NOMO-1 treated with DMSO at 0.1 percent for 48 hours (cell line): ENCODE data around the gene RMND5B.
"Not testable (repeated sequence)": the region's sequence is repeated elsewhere in the genome, so short reads cannot be mapped to it uniquely, and the experiment has no call there.

ENCODE experiments used
- DNase-seq: peaks from one replicate; lab custom pipeline; 2025; ENCODE audit not compliant: unreplicated experiment; lab: John Stamatoyannopoulos, UW

RMND5B gene

DNA sequence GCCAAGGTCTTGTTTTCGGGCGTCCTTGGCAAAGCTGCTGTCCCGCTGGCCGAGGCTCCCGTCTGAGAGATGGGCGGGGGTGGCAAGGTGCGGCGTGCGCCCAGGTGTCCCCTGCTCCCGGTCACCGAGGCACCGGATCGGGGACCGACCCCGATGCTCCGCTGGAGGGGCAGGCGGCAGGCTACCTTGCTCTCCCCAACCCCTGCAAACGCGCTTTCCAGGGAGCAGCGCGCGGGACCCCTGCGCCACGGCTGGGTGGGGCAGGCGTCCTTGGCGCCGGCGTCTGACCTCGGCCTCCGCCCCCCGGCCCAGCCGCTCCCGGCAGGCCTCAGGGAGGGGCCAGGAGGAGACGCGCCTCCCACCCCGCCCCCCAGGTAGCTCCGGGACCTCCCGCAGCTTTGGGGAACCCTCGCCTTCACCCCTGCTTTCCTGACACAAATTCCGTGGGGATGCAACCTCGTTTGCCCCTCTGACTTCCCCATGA, 16.9 kb upstream of the RMND5B start:
- no peak for DNase-seq

DNA sequence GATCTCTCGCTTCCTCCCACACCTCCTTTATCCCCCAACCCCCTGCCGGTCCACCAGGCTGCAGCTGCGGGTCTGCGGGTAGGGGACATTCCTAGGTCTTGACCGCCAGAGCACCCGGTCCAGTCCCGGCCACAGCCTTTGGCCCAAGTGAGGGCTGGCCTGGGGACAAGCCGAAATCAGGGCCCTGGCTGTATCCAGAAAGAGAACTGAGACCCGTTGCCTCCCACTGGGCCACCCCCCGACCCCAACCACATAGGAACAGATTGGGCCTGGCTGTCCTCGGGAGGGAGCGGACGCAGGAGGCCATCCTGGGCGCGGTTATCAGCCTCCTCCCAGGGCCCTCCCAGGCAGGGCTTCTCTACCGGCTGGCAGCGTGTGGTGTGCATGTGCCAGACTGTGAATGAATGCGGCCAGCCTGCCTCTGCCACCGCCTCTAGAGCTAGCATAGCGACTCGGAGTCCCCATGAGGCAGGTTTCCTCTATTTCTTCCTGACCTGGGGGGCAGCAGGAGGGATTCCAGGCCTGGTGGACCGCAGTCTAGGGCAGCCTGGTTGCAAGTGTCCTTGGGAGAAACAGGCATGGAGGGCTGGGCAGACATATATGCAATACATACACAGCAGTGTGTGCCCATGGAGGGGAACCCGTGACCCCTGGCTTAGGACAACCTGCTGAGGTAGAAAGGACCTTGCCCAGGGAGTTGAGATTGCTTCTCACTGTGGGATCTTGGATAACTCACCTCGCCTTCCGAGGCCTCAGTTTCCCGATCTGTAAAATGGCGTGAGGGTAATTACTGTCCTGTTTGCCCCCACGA, 16.3 kb upstream of the RMND5B start:
- no peak for DNase-seq

DNA sequence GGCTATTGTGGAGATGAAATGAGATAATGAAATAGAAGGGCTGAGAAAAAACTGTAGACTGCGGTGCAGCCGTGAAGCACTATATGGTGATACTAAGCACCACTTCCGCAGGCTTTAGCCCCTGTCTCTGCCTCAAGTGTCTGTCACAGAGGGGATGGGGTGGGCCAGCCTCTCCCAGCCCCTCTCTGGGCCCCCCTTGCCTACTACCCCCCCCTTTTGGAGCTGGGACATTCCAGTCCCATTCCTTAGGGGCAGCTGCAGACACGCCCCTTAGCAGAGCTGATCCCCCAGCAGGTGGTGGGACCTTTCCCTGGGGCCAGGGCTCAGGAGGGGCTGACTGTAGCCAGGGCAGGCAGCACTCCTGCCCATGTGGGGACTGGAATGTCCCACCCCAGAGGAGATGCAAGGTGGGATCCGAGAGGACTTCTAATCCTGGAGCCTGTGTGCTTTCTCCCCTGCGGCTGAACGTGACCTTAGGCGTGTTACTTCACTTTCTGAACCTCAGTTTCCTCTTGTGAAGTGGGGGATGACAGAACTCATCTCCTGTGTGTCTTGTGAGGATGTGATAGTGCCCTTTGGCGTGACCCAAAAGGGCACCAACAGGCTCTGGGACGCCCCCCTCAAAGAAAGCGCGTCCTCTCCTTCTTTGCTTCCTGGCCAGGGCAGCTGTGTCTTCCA, 15.5 kb upstream of the RMND5B start:
- no peak for DNase-seq

DNA sequence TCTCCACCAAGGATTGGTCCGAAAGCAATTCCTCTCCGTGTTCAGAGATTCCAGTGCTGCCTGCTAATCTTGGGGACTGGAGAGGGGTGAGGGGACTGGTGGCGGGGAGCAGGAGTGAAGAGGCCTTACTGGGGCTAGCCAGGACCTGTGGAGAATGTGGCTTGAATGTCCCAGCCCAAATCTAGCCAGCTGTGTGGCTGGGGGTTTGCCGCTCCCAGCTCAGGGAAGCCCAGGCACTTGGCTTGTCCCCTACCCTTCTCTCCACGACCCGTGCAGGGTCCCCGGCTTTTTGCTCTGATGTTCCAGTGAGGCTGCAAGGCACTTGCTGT, 15.0 kb upstream of the RMND5B start:
- DNase-seq: no peak

DNA sequence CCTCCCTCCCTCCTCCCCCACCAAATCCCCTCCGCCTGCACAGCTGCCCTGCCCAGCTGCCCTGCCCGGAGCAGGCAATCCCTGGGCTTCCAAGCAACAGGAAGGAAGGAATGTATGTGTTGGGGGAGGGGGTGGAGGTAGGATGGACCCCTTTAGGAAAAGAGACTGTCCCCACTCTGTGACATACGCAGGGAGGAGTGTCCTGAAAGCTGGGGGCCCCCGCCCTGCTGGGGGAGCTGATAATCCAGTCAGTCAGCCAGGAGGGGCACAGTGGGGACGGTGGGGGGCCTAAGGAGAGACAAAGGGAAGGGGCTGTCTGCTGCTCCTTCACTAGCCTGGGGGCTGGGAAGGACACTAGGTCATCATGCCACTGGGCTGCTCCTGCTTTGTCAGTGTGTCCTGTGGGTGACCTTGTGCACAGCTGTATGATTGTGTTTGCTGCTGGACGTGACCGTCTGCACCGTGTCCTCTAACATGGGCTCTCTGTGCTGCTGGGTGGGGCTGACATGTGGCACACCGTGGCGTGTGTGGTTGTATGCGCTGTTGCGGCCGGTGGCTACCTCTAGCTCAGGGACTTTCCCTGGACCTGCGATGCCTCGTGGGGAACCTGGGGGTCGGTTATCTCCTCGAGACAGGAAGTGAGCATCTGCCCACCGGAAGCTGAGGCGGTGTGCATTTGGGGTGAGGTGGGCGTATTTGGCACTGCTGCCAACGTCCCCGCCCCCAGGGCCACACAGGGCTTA, 14.5 kb upstream of the RMND5B start:
- peak; percentile 6 for DNase-seq

DNA sequence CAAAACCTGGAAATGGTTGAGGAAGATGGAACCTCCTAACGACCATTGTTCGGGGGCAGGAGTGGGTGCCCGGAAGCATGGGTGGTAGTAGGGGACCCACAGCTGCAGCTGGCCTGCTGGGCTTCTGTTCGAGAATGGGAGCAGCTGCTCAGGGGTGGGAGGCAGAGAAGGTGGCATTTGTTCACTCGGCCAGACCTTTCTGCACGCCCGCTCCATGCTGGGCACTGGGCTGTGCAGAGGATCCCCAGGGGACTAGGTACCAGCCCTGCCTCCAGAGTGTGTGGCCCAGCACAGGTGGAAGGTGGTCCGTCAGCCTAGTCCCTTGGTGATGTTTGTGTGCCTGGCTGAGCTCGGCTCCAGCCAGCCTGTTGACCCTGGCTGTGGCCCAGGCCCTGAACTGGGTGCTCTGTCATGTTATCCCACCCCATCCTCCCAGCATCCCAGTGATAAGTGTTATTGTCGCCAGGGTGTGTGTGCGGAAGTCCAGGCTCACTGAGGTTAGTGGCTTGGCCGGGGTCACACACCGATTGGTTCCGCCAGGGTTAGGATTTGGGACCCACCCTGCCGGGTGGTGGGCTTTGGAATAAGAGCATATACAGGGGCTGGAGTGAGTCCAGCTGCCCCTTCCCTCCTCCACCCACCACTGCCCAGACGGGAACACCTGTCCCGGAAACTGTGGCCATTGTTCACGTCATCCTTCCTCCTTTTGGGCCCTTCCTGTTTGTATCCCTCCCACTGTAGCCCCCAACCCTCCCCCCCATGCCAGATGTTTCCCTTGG, 12.7 kb upstream of the RMND5B start:
- no peak for DNase-seq

DNA sequence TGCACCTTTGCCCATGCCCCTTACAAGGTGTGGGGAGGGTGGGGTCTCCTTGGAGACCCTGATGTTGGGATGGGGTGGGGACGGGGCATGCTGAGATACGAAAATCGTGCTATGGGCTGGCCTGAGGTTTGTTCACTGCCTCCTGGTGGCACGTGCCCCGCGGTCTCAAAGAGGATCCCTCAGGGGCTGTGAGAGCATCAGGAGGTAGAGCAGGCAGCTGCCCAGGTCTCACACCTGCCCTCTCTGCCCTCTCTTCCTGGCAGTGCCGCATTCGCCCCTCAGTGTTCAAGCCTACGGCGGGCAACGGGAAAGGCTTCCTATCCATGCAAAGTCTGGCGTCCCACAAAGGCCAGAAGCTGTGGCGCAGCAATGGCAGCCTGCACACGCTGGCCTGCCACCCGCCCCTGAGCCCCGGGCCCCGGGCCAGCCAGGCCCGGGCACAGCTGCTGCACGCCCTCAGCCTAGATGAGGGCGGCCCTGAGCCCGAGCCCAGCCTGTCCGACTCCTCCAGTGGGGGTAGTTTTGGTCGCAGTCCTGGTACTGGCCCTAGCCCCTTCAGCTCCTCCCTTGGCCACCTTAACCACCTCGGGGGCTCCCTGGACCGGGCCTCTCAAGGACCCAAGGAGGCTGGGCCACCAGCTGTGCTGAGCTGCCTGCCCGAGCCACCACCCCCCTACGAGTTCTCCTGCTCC, 10.8 kb upstream of the RMND5B start:
- DNase-seq: no peak

DNA sequence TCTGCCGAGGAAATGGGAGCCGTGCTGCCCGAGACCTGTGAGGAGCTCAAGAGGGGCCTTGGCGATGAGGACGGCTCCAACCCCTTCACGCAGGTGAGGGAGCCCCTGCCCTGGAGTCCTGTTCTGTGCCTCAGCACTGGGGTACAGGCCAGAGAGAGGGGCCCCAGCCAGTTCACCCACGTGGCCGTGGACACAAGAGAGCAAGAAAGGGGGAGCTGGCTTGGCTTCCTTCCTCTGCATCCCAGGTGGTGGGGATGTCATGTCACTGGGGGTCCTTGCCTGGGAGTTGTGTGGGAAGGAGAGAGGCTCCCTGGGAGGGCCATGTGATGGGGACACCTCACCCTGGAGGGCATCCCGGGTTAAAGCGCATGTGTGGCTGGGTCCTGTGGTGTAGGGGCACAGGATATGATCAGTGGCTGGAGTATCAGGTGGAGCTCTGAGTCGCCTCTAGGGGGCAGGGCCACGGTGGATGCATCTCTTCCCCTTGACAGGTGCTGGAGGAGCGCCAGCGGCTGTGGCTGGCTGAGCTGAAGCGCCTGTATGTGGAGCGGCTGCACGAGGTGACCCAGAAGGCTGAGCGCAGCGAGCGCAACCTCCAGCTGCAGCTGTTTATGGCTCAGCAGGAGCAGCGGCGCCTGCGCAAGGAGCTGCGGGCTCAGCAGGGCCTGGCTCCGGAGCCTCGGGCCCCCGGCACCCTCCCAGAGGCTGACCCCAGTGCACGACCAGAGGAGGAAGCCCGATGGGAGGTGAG, 10.0 kb upstream of the RMND5B start:
- DNase-seq: peak; percentile 60

DNA sequence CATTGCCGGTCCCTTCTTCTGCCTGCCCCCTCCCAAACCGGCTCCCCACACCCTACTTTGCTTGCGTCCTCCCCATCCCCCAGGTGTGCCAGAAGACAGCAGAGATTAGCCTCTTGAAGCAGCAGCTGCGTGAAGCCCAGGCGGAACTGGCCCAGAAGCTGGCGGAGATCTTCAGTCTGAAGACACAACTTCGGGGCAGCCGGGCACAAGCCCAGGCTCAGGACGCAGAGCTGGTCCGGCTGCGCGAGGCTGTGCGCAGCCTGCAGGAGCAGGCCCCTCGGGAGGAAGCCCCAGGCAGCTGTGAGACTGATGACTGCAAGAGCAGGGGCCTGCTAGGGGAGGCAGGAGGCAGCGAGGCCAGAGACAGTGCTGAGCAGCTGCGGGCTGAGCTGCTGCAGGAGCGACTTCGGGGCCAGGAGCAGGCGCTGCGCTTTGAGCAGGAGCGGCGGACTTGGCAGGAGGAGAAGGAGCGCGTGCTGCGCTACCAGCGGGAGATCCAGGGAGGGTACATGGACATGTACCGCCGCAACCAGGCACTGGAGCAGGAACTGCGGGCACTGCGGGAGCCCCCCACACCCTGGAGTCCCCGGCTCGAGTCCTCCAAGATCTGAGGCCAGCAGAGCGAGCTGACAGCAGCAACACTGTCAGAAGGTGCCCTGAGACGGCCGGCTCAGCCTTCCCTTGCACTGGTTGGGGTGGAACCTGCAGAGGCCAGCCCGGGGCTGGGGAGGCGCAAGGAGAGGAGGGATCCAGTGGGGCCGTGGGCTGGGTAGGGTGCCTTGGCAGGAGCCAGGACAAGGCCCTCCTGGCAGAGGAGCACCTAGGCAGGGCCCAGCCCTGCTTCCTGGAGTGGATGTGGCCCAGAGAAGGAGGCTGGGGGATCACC, 9.2 kb upstream of the RMND5B start:
- no peak for DNase-seq

DNA sequence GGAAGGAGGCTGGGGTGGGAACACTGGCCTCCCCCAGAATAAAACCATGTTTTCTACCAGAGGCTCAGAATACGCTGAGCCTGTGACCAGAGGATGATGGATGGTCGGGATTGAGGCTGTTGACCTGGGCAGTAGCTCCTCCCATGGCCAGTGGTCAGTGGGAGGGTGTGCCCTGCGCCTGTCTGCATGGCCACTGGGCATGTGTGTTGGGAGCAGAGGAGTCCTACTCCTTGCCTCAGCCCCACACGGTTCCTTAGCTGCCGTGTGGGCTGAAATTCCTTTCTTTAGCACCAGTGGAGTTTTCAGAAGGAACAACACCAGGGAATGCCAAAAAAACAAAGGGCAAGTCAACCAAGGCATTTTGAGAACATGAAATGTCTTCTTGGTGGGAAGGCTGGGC, 8.5 kb upstream of the RMND5B start:
- no peak for DNase-seq

DNA sequence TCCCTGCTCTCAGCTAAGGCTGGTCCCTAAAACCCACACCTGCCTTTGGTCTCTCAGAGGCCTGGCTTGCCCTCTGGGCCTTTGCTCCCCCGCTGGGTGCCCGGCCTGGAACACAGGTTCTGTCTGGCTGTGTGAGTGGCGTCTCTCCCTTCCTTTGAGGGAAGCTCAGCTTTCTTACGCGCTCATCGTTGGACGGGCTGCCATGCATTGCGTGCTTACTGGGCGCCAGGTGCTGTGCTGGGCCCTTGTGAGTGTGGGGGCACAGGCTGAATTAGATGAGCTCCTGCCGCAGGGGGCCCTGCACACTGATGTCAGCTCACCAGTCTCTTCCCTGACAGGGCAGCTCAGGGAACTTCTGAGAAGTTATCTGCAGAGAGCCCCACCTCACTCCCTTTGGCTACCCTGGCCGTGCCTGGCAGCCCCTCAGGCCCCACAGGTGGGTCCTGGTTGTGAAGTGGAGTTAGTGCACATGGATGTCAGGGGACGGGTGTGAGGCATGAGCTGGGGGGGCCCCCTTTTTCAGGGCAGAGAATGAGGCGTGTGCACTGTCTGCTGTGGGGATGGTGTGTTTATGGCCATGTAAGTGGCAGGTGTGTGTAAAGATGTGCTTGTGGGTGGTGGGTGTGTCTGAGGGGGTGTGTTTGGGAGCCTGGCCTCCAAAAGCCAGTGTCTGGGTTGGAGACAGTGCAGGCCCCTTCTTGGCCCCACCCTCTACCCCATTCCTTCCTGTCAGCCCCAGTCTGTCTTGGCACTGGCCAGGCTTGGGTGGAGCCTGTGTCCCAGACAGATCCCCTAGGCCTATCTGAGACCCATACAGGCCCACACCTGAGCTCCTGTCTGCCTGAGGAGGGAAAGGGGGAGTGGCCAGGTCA, 7.5 kb upstream of the RMND5B start:
- no peak for DNase-seq

DNA sequence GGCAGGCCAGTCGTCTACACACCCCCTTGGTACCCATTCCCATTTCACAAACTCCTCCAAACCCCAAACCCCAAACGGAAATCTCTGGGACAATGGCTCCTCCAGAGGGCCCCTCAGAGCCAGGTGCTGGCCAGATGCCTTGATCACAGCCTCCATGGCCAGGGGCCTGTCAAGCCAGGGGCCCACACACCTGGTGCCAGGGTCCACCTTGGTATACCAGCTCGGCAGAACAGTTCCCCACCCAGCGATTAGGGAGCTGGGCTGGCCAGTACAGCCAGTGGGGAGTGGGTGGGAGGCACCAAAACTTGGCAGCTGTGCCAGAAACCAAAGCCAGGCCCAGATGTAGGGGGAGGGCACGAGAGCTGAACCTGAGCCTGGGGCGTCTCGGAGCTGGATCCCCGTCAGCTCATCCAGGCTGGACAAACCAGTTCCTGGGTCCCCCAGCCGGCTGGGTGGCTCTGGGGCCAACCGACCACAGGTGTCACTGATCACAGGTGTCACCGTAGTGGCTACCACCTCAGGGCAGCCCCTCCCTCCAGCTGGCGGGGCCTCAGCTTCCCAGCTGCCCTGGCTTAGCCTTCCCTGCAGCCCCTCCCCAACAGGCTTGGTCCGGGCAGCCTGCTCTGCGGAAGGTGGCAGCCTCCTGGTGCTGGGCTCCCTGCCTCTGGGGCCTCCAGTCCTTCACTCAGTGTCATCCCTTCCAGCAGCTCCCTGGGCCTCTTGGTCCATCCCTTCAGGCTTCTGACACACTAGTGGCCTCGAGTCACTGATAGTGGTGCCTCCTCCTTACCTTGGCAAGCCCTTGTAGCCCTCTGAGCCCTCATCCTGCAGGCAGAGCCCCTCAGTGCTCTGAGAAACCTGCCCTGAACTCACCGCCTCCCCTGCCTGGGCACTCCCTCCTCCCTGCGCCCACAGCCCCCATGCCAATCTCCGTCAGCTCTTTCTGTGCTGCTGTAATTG, 6.6 kb upstream of the RMND5B start:
- DNase-seq: no peak

DNA sequence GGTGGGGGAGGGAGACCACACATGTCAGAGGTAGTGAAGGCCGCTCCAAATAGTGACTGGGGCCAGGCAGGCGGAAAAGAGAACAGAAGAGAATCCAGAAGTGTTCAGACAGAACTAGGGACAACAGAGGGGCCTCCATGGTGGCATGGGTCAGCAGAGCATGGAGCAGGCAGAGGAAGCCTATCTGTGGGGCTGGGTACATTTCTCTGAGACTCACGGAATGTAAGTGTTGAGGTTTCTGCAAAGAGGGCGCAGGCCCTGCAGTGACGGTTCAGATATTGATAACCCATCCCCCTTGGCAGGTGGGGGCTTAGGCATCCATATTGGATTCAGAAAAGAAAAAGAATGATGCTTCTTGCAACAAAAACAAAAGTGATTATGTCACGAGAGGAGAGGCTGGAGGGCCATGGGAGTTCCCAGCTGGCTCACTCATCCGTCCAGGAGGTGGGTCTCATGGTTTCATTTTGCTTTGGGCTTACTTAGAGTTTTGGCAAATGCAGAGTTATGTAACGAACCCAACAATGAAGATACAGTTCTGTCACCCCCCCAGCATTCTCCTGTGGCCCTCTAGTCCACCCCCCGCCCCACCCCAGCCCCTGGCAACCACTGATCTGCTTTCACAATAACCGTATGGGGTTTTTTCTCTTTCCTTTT, 5.4 kb upstream of the RMND5B start:
- no peak for DNase-seq

DNA sequence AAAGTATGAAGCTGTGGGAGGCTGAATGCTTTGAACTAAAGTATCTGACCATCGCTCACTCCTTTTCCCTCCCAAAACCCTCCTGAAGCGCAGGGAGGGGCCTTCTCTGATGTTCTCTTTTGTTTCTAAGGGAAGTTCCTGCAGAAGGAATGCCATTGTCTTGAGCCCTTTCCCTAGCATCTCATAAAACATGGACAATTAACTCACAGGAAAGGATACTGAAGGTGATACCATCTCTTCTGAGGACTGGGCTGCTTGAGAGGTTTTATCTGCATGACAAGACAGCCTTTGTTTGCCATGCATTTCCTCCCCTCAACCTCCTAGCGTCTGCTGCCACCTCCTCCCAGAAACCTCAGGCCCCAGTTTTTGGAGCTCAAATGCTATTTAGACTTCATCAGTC, 4.3 kb upstream of the RMND5B start:
- DNase-seq: no peak

DNA sequence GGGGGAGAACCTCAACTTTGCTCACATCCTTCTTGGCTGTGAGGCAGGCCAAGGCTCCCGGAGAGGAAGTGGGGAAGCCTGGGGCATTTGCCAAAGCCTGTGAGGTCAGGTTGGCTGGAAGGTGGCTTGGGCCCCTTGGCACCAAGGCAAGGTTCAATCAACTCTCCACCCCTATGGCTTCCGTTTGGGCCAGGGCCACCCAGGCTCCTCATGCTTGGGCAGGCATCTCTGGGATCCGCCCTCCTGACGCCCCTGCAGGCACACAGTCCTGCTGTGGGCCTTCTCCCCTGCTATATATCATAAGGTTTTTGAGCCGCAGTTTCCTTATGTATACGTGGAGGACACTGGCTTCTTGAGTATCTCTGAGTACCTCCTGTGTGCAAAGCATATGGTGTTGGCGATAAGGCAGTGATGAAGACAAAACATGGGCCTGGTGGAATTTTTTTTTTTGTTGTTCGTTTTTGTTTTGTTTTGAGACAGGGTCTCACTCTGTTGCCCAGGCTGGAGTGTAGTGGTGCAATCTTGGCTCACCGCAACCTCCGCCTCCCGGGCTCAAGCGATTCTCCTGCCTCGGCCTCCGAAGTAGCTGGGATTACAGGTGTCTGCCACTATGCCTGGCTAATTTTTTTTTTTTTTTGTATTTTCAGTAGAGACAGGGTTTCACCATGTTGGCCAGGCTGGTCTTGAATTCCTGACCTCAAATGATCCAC, 3.4 kb upstream of the RMND5B start:
- DNase-seq: not testable (repeated sequence)

DNA sequence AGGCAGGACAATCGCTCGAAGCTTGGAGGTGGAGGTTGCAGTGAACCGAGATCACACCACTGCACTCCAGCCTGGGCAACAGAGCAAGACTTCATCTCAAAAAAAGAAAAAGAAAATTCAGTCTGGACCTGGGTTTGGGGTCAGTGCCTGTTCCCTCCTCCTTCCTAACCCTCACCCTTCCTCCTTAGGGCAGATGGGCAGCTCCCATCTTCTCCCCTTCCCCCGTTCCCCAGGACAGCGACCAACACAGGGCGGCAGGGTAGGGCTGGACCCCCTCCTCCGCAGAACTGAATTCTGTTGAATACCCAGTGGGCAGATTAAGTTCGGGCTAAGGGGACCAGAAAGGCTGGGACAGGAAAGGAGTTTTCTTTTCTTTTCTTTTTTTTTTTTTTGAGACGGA, 1.5 kb upstream of the RMND5B start:
- no peak for DNase-seq
